DMS79 (cell line): ENCODE results near the gene PRAMEF1.
"Not testable (repeated sequence)": the region's sequence is repeated elsewhere in the genome, so short reads cannot be mapped to it uniquely, and the experiment has no call there.

Source experiments
- DNase-seq: peaks from one replicate; lab custom pipeline; 2025; lab: John Stamatoyannopoulos, UW

PRAMEF1 gene

DNA sequence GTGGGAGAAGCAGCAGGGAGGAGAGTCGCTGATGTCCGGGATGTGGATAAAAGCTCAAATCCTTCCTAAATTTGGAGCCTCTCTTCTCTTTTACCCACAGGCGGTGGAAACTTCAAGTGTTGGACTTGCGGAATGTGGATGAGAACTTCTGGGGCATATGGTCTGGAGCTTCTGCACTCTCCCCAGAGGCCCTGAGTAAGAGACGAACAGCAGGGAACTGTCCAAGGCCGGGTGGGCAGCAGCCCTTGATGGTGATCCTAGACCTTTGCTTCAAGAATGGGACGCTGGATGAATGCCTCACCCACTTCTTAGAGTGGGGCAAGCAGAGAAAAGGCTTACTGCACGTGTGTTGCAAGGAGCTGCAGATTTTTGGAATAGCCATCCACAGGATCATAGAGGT lies 15.8 kb upstream of the PRAMEF1 start:
- DNase-seq: no peak

GRCh38 chr1:12776801-12777557 lies 14.2 kb upstream of the PRAMEF1 start:
- DNase-seq: no peak

- DNase-seq: no peak
These were observed 13.1 kb upstream of the PRAMEF1 start for GRCh38 chr1:12778061-12778460.

GRCh38 chr1:12778907-12779306 lies 12.3 kb upstream of the PRAMEF1 start:
- DNase-seq: no peak

- DNase-seq: not testable (repeated sequence)
These were observed 9.7 kb upstream of the PRAMEF1 start for GRCh38 chr1:12781488-12781887.

- DNase-seq: not testable (repeated sequence)
These were observed 7.4 kb upstream of the PRAMEF1 start for GRCh38 chr1:12783783-12784182.

- DNase-seq: not testable (repeated sequence)
These were observed 6.5 kb upstream of the PRAMEF1 start for GRCh38 chr1:12784729-12785128.

DNA sequence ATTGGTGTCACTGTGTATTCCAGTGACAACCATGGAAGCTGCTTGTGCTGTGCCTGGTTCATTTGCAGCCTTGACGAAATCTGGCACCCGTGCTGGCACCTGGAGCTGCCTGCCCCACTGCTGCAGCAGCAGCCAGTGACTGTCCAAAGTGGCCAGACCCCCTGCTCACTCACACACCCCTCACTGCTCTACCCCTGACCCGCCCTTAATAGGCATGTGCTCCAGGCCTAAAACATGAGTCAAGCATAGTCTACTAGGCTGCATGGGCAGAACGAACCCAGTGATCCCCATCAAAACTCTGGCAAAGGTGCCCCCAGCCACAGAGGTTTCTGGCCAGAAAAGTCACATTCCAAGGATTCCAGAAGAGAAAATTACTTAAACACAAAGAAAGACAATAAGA lies 7.7 kb downstream of the PRAMEF1 start:
- DNase-seq: no peak

DNA sequence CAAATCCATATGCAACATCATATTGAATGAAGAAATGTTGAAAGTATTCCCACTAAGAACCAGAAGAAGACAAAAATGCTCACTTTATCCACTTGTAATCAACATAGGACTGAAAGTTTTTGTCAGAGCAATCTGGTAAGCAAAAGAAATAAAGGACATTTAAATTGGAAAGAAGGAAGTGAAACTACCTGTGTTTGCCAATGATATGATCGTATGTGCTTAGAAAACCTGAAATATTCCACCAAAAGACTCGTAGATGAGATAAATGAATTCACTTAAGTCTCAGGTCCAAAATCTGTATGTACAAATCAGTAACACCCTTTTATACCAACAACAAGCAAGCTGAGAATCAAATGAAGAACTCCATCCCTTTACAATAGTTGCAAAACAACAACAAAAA lies 8.5 kb downstream of the PRAMEF1 start:
- no peak for DNase-seq

DNA sequence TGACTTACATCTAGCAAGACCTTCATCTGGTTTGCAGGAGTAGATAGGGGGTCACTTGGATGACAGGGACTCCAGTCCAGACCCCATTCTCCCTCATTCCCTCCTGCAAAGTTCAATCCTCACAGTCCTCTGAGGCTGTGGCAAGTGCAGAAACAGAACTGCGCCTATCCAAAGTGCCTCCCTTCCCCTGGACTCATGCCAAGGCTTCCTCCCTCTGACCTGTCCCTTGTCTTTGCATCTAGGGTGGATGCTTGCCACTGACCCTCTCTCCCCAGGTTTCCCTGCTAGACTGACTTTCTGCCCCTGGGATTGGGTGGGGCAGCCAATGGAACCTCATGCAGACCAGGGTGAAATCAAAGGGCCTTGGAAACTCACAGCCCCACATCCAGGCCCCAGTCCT lies 18.7 kb downstream of the PRAMEF1 start:
- no peak for DNase-seq

DNA sequence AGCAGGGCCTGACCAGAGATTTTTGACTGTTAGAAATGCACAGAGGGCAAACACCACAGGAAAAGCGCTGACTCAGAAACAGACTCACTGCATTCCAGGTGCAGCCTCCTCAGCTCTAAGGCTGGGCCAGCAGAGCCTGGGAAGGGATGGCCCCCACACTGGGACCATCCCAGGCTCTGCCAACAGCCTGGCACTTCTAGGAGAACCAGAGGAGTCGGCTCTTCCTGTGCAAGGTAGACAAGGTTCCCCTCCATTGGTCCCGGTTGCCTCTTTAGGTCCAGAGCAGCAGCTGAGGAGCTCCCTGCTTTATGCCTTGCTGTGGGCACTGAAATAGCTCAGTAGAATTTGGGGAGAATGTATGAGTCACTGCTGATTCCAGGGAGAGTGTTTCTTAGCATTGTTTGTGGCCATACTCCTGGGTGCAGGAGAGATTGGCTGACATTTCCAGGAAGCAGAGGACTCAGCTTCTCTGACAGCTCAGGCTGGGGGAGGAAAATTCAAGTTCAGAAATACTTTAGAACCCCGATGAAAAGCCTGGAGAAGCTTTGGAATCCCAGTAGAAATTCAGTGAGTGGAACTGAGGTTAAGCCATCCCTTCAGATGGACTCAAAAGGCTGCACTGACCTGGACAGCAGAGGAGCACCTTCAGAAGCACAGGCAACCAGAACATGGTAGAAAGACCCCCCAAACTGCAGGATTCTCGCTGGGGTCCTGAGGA lies 19.7 kb downstream of the PRAMEF1 start:
- no peak for DNase-seq

DNA sequence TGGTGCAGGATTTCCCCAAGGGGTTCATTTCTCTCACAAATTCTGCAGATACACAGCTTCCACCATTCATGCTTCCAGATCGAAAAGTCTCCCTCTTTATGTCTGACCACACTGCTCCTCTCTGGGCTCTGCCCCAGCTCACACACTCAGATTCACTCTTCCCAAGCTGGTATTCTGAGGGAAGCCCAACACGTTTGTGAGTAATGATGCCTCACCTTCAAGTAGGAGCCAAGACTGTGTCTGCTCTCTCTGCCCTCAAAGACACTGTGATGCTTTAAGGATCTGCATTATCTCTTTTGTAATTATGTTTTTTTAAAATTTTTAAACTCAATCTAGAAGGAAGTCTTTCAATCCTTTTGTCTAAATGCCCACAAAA lies 20.2 kb downstream of the PRAMEF1 start:
- no peak for DNase-seq

DNA sequence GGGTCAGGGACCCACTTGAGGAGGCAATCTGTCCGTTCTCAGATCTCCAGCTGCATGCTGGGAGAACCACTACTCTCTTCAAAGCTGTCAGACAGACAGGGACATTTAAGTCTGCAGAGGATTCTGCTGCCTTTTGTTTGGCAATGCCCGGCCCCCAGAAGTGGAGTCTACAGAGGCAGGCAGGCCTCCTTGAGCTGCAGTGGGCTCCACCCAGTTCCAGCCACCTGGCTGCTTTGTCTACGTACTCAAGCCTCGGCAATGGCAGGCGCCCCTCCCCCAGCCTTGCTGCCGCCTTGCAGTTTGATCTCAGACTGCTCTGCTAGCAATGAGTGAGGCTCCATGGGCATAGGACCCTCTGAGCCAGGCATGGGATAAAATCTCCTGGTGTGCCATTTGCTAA lies 27.9 kb downstream of the PRAMEF1 start:
- not testable (repeated sequence) for DNase-seq

- not testable (repeated sequence) for DNase-seq
These were observed 40.1 kb downstream of the PRAMEF1 start, which contains the start of gene PRAMEF11 for GRCh38 chr1:12831310-12831709. Gene PRAMEF11 (minus strand): TSS chr1:12831410. CDS start chr1:12828789, 2,621 bp downstream.

- not testable (repeated sequence) for DNase-seq
These were observed 42.1 kb downstream of the PRAMEF1 start for GRCh38 chr1:12833251-12833650.
